T-cell (primary cell): ENCODE results near the gene NXPH4. TPM values are rescaled to one million over a fixed set of nuclear protein-coding genes. Genes with fewer than 3 reads are reported as not detected.

ENCODE experiments used
- ATAC-seq, 4 experiments: fragments of 200-7000 bp in 3 of 4; fragments of 150-1000 bp in 1 of 4; cut with Tn5 transposase; replicated peaks in 1 of 4; 1 replicate in 3 of 4; 2 replicates in 1 of 4; pipeline ENCODE4 v1.10.0; 2021; ENCODE audit warnings: moderate library complexity in 3 of 4, mild to moderate bottlenecking in 2 of 4, moderate number of reproducible peaks in 1 of 4
- CTCF ChIA-PET, 2 donors: fragments of 300-600 bp; sonication (Branson Sonifier 250); formaldehyde crosslinking; loops; one replicate each; lab custom pipeline; 2022; ENCODE audit warnings: antibody characterized with exemption in 2 of 2; lab: Charles Lee
- POLR2A ChIA-PET, 2 donors: fragments of 300-600 bp; sonication (Branson Sonifier 250); formaldehyde crosslinking; loops; one replicate each; lab custom pipeline; 2022; ENCODE audit warnings: antibody characterized with exemption in 2 of 2; lab: Charles Lee
- DNase-seq, 35 experiments: peaks; one replicate each; pipeline versions ENCODE4 v3.0.0 to v3.0.0-alpha.2; 2013 to 2023
- H3K27ac ChIP-seq: one replicate; pipeline ENCODE4 v1.5.1; 2013; ENCODE audit warnings: low read length
- H3K27me3 ChIP-seq, 2 experiments: replicated peaks in 1 of 2; 1 replicate in 1 of 2; 2 replicates in 1 of 2; pipeline versions ENCODE4 v1.6.1 to v1.7.0; 2013; ENCODE audit warnings: low read length in 1 of 2, mixed read lengths in 1 of 2; ENCODE audit not compliant: control insufficient read depth in 2 of 2, insufficient read depth in 2 of 2; ENCODE audit errors: extremely low read depth in 1 of 2
- H3K36me3 ChIP-seq, 2 donors: 1 replicate in 1 of 2; 2 replicates in 1 of 2; pipeline versions ENCODE4 v1.6.1 to v1.7.0; 2013; ENCODE audit warnings: low read length in 1 of 2; ENCODE audit not compliant: control insufficient read depth in 2 of 2, insufficient read depth in 1 of 2; ENCODE audit errors: extremely low read depth in 1 of 2
- H3K4me1 ChIP-seq, 2 experiments: 1 replicate in 1 of 2; 2 replicates in 1 of 2; pipeline versions ENCODE4 v1.6.1 to v1.7.0; 2013; ENCODE audit warnings: low read length in 2 of 2, mixed read lengths in 1 of 2; ENCODE audit not compliant: insufficient read depth in 2 of 2, control insufficient read depth in 1 of 2; ENCODE audit errors: extremely low read depth in 1 of 2
- H3K4me3 ChIP-seq, 2 donors: 1 replicate in 1 of 2; 2 replicates in 1 of 2; pipeline versions ENCODE4 v1.5.1 to v1.7.0; 2013; ENCODE audit warnings: mild to moderate bottlenecking in 2 of 2, low read length in 1 of 2, moderate library complexity in 1 of 2; ENCODE audit not compliant: control insufficient read depth in 1 of 2; ENCODE audit errors: extremely low read depth in 1 of 2
- H3K9me3 ChIP-seq: 2 replicates; pipeline ENCODE4 v1.7.0; 2013
- H3K27ac Mint-ChIP-seq, 2 donors: one replicate each; pipeline ENCODE4 v1.8.0; 2020 to 2021; ENCODE audit warnings: mild to moderate bottlenecking in 2 of 2, mixed read lengths in 2 of 2
- H3K27me3 Mint-ChIP-seq, 2 donors: one replicate each; pipeline ENCODE4 v1.8.0; 2021 to 2022; ENCODE audit warnings: mixed read lengths in 2 of 2
- H3K36me3 Mint-ChIP-seq: one replicate; pipeline ENCODE4 v1.8.0; 2021; ENCODE audit warnings: mixed read lengths
- H3K4me1 Mint-ChIP-seq, 3 donors: one replicate each; pipeline ENCODE4 v1.8.0; 2020 to 2022; ENCODE audit warnings: mixed read lengths in 3 of 3, mild to moderate bottlenecking in 1 of 3
- H3K4me3 Mint-ChIP-seq, 3 donors: one replicate each; pipeline ENCODE4 v1.8.0; 2020 to 2022; ENCODE audit warnings: mild to moderate bottlenecking in 3 of 3, mixed read lengths in 3 of 3, moderate library complexity in 3 of 3
- H3K9me3 Mint-ChIP-seq, 3 donors: one replicate each; pipeline ENCODE4 v1.8.0; 2020 to 2022; ENCODE audit warnings: mixed read lengths in 3 of 3
- whole genome bisulfite sequencing: methylation state at CpG from one replicate; pipeline ENCODE4 v1.1.5; 2013; ENCODE audit warnings: missing lambda C conversion rate; ENCODE audit not compliant: insufficient coverage; 5-methylcytosine and 5-hydroxymethylcytosine counted together
- total RNA-seq, 35 experiments: library from RNA in 6 of 35; stranded (reverse) in 6 of 35; fragments of 120-200 nt in 1 of 35; gene quantifications; one replicate each; pipeline versions ENCODE4 v1.2.1 to v1.2.4 and lab custom pipeline; 2013 to 2026

NXPH4 gene
- total RNA-seq, 5 donors from 2014 or later (not counting 1 experiment from before 2014, with no cell fraction given), result 0.49 to 4.5 (median 1.0) TPM; not detected in 1

DNA sequence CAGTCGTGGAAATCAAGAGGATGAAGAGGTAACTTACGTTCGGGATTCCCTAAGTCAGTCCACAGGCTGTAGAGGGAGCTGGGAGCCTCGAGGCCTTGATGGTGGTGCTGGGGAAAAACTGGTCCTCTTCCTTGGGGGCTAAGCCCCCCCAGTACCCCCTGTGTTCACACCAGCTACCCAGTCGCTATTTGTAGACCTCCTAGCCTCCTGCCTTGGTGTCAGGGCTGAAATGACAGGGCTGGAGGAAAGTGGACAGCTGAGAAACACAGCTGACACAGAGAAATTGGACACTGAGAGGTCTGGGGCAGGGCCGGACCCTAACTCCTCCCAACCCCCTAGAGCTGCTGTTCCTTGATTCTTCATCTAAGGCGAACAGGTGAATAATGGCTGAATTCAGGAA, 34.4 kb downstream of the NXPH4 start, which contains the start of gene STAC3:
TSS of gene STAC3 (minus strand) at position 232 of the 400 bp plus-strand sequence. CDS start 1,551 bp downstream, outside the sequence.
- ChIA-PET CTCF (interaction anchor here in 1 of 2 donors (1.2 kb wide), 1 partner anchor 9 kb away, joined by 5 read pairs; no protein-coding TSS in a partner anchor), POLR2A (interaction anchor here in 1 of 2 donors (0.7 kb wide), 1 partner anchor 21 kb away, joined by 8 read pairs; the partner anchor contains the start of gene SHMT2)
- H3K4me3 Mint-ChIP-seq, result no peak within 1 kb of the TSS

DNA sequence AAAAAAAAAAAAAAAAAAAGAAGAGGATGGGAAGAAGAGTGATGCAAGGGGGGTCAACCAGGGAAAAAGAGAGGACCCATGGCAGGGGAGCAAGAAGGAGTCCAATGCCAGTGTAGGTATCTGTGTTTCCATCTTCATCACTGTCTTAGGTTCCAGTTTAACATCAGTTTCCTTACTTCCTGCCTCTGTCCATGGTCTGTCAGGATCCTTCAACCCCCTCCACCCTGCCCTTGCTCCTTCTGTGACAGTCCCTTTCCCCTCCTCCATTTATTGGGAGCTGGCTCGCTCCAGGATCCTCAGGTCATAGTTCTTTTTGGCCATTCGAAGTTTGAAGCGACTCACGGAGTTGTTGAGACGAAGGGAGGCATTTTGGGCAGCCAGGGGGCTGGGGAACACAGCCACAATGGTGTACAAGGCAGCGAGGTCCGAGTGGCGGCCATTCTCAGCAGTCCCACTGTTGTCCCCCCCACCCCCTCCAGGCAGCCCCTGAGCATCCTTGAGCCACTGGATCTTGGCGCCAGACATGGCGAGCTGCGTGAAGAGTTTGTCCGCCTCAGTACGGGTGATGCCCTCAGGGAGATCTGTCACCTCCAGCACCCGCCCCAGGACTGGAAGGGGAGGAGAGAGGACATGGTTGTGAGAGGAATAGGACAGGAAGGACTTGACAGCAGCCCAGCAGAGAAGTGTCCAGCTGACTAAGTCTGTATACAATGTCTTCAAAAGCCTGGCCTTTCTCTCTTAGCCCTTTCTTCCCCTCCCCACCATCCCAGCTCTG, 38.1 kb downstream of the NXPH4 start:
- Mint-ChIP-seq H3K4me3 (no peak overlapping the region), H3K4me1 (no peaks in the 10 kb centered on the region), H3K27me3 (no peaks in the 10 kb centered on the region), H3K27ac (no peak overlapping the region), H3K36me3 (peaks cover 33% of the 10 kb centered on the region), H3K9me3 (no peaks in the 10 kb centered on the region)
- no peak overlapping the region for H3K4me3 ChIP-seq
- ChIA-PET POLR2A (interaction anchor here in 1 of 2 donors (0.6 kb wide), 1 partner anchor 462 kb away, joined by 3 read pairs; no protein-coding TSS in a partner anchor), CTCF (no interaction called here)
- H3K9me3 ChIP-seq, result no peaks in the 10 kb centered on the region
- 98% methylated on average over 8 of the region's 14 CpGs for WGBS
- H3K27ac ChIP-seq, result no peak overlapping the region
- H3K36me3 ChIP-seq, result peaks cover 19 to 42% of the 10 kb centered on the region in 2 donors
- no peaks in the 10 kb centered on the region for H3K4me1 ChIP-seq
- peaks cover 0 to under 1% of the 10 kb centered on the region in 2 experiments for H3K27me3 ChIP-seq
- ATAC-seq (no peak), DNase-seq (no peak)

More for the DNA sequence above, 34.4 kb downstream of the NXPH4 start, which contains the start of gene STAC3:
- Histone ChIP-seq H3K27me3 (peaks cover 0 to 7% of the 10 kb centered on the region in 2 experiments), H3K4me1 (no peaks in the 10 kb centered on the region), H3K4me3 (no peak within 1 kb of the TSS), H3K36me3 (peaks cover 5 to 8% of the 10 kb centered on the region in 2 donors), H3K9me3 (no peaks in the 10 kb centered on the region), H3K27ac (no peak within 1 kb of the TSS)
- WGBS, result 50% methylated on average over 2 of the region's 7 CpGs
- Mint-ChIP-seq H3K27me3 (no peaks in the 10 kb centered on the region), H3K36me3 (peaks cover 20% of the 10 kb centered on the region), H3K4me1 (peaks cover 0 to 8% (median 6%) of the 10 kb centered on the region in 3 donors), H3K9me3 (no peaks in the 10 kb centered on the region), H3K27ac (no peak within 1 kb of the TSS)
- ATAC-seq, result no peak
- DNase-seq, result no peak

DNA sequence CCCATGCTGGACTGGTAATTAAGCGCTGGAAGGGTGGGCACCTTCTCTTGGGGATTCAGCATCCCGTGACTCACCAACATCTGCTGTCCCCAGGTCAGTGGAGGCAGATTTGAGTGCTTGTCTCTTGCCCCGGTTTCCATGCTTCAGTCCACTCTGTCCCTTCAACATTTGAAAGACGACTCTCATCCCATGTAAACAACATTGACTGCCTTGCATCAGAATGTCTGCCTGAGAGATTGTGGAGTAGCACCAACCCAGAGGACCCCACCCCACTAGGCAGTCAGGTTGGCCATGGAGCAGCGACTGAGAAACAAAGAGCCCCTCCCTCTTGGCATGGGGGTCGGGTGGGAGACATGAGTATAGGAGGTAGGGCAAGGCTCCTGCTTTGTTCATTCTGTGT, 39.3 kb downstream of the NXPH4 start:
- 100% methylated on average over 2 of the region's 6 CpGs for WGBS
- no peaks in the 10 kb centered on the region for H3K9me3 ChIP-seq
- H3K27me3 ChIP-seq, result no peaks in the 10 kb centered on the region
- H3K4me3 ChIP-seq, result no peak overlapping the region
- CTCF ChIA-PET, result no interaction called here
- H3K36me3 ChIP-seq, result peaks cover 19 to 54% of the 10 kb centered on the region in 2 donors
- H3K36me3 Mint-ChIP-seq, result peaks cover 43% of the 10 kb centered on the region
- no peak for DNase-seq
- H3K27ac ChIP-seq, result no peak overlapping the region
- POLR2A ChIA-PET, result interaction anchor here in 1 of 2 donors (0.6 kb wide), 1 partner anchor 158 kb away, joined by 3 read pairs; no protein-coding TSS in a partner anchor
- H3K4me1 ChIP-seq, result no peaks in the 10 kb centered on the region
- no peaks in the 10 kb centered on the region for H3K4me1 Mint-ChIP-seq
- H3K27ac Mint-ChIP-seq, result no peak overlapping the region
- ATAC-seq, result no peak
- H3K4me3 Mint-ChIP-seq, result no peak overlapping the region
- no peaks in the 10 kb centered on the region for H3K9me3 Mint-ChIP-seq
- no peaks in the 10 kb centered on the region for H3K27me3 Mint-ChIP-seq

DNA sequence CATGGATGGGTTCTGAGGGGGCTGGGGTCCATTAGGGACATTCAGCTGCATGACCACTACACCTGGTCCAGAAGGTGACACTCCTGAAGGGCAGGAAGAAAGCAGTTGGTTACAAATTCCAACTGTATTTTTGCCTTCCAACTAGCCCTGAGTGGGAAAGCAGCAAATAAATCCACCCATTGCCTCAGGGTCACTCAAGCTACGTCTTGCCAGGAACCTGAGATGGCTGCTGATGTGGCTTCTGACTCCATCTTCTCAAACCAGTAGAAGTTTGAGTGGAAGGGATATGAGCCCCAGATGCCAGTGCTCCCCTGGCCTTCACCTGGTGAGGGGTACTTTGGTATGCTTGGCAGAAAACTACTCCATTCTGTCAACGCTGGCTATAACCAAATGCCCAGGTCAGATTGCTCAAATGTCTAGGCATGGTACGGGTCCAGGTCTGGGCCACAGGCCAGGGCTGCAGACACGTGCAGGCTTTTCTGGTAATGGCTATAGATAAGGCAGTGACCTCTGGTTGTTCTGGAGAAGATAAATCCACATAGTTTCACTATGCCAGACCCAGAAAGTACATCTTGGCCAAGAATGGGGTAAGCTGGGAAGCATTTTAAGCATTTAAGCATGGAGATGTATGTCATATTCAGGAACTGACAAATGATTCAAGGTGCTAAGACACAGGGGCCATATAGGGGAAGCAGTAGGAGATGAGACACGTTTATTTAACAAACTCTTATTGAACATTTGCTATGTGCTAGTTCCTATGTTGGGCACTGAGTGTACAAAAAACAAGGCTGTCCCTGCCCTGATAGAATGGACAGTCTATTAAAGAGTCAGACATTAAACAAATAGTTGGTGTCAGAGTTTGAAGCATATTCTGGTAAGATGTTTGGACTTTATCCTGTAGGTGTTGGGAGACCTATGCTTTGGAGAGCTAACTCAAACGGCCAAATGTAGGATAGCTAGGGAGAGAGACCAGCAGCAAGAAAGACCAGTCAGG, 42.7 kb downstream of the NXPH4 start:
- Mint-ChIP-seq H3K27me3 (no peaks in the 10 kb centered on the region), H3K36me3 (peaks cover 56% of the 10 kb centered on the region), H3K27ac (no peak overlapping the region), H3K9me3 (no peaks in the 10 kb centered on the region), H3K4me1 (no peaks in the 10 kb centered on the region), H3K4me3 (no peak overlapping the region)
- DNase-seq (no peak), ATAC-seq (no peak)
- Histone ChIP-seq H3K27ac (no peak overlapping the region), H3K4me3 (no peak overlapping the region), H3K4me1 (peaks cover 0 to 5% of the 10 kb centered on the region in 2 experiments), H3K9me3 (no peaks in the 10 kb centered on the region), H3K36me3 (peaks cover 19 to 72% of the 10 kb centered on the region in 2 donors), H3K27me3 (no peaks in the 10 kb centered on the region)
- WGBS, result 90% methylated on average over 2 of the region's 6 CpGs
- POLR2A ChIA-PET, result no interaction called here
- CTCF ChIA-PET, result interaction anchor here (0.5 to 0.8 kb wide), 4 partner anchors 17 to 570 kb away, joined by 3 to 5 read pairs (median 4); no protein-coding TSS in a partner anchor

DNA sequence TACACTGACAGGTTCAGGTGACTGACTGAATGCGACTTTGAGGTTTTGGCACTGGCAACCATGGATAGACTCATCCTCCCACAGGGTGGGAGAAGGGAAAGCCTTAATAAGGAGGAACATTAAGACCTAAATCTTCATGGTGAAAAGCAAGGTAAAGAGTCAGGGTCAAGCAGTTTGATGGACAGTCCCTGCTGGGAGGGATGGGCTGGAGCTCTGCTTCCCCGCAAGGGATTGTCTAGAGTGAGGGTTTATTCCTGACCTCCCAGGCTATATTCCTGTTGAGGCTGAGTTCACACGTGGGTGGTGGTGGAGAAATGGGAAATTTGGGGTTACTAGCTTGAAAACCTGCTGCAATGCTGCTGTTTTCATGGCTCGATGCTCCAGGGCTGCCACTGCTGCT, 43.8 kb downstream of the NXPH4 start:
- H3K27ac Mint-ChIP-seq, result no peak overlapping the region
- CTCF ChIA-PET, result interaction anchor here in 1 of 2 donors (0.8 kb wide), 1 partner anchor 47 kb away, joined by 3 read pairs; no protein-coding TSS in a partner anchor
- peaks cover 59% of the 10 kb centered on the region for H3K36me3 Mint-ChIP-seq

More for the DNA sequence above, 43.8 kb downstream of the NXPH4 start:
- 96% methylated on average over 3 of the region's 4 CpGs for WGBS
- Histone ChIP-seq H3K36me3 (peaks cover 19 to 78% of the 10 kb centered on the region in 2 donors), H3K4me1 (peaks cover 0 to 5% of the 10 kb centered on the region in 2 experiments), H3K27me3 (no peaks in the 10 kb centered on the region), H3K4me3 (no peak overlapping the region), H3K27ac (no peak overlapping the region), H3K9me3 (no peaks in the 10 kb centered on the region)
- POLR2A ChIA-PET, result interaction anchor here in 1 of 2 donors (0.5 kb wide), 1 partner anchor 188 kb away, joined by 5 read pairs; no protein-coding TSS in a partner anchor
- H3K4me1 Mint-ChIP-seq, result no peaks in the 10 kb centered on the region
- H3K27me3 Mint-ChIP-seq, result no peaks in the 10 kb centered on the region
- no peak overlapping the region for H3K4me3 Mint-ChIP-seq
- H3K9me3 Mint-ChIP-seq, result no peaks in the 10 kb centered on the region
- no peak for ATAC-seq
- DNase-seq, result no peak
